WTC11 (cell line): ENCODE results near the gene ASB15. TPM values are rescaled to one million over a fixed set of nuclear protein-coding genes. Genes with fewer than 3 reads are reported as not detected.
"Not testable (repeated sequence)": the region's sequence is repeated elsewhere in the genome, so short reads cannot be mapped to it uniquely, and the experiment has no call there.

Source experiments
- ATAC-seq: fragments of 200-7000 bp; cut with Tn5 transposase; 2 replicates; pipeline ENCODE4 v1.10.0; 2021; ENCODE audit warnings: mild to moderate bottlenecking, moderate library complexity
- Bru-seq: library from RNA; stranded (reverse); fragments of 400-500 nt; gene quantifications from one replicate; lab custom pipeline; 2021; lab: Mats Ljungman, UMichigan
- CTCF ChIA-PET: fragments of 300-600 bp; sonication (Branson Sonifier 250); formaldehyde crosslinking; loops from one replicate; lab custom pipeline; 2021; ENCODE audit warnings: antibody characterized with exemption; lab: Charles Lee
- POLR2A ChIA-PET: fragments of 350-600 bp; sonication (Branson Sonifier 250); formaldehyde crosslinking; loops from one replicate; lab custom pipeline; 2021; ENCODE audit warnings: antibody characterized with exemption; lab: Charles Lee
- DNase-seq: peaks from one replicate; pipeline ENCODE4 v3.0.0; 2021; ENCODE audit warnings: low spot score
- H3K27ac Mint-ChIP-seq: 2 replicates; pipeline ENCODE4 v1.8.0; 2021; ENCODE audit warnings: mixed read lengths
- H3K27me3 Mint-ChIP-seq: 2 replicates; pipeline ENCODE4 v1.8.0; 2021; ENCODE audit warnings: low read depth, mild to moderate bottlenecking, moderate library complexity, mixed read lengths
- H3K36me3 Mint-ChIP-seq: 2 replicates; pipeline ENCODE4 v1.8.0; 2021; ENCODE audit warnings: mixed read lengths
- H3K4me1 Mint-ChIP-seq: 2 replicates; pipeline ENCODE4 v1.8.0; 2022; ENCODE audit warnings: mixed read lengths
- H3K4me3 Mint-ChIP-seq: 2 replicates; pipeline ENCODE4 v1.8.0; 2021; ENCODE audit warnings: mild to moderate bottlenecking, moderate library complexity, mixed read lengths
- H3K9me3 Mint-ChIP-seq: 2 replicates; pipeline ENCODE4 v1.8.0; 2021; ENCODE audit warnings: mixed read lengths
- ATF1 ChIP-seq: sonication (generic); formaldehyde crosslinking; IDR thresholded peaks from 2 replicates; pipeline ENCODE4 v1.8.1; 2023; ENCODE audit warnings: mild to moderate bottlenecking, moderate library complexity, missing genetic modification reagents
- CBFB ChIP-seq: sonication (generic); formaldehyde crosslinking; IDR thresholded peaks from 2 replicates; pipeline ENCODE4 v1.8.1; 2022; ENCODE audit warnings: mild to moderate bottlenecking, low read depth, missing genetic modification reagents
- ETV6 ChIP-seq: sonication (generic); formaldehyde crosslinking; IDR thresholded peaks from 2 replicates; pipeline ENCODE4 v1.8.1; 2022; ENCODE audit warnings: mild to moderate bottlenecking, missing genetic modification reagents
- FOXJ3 ChIP-seq: sonication (generic); formaldehyde crosslinking; IDR thresholded peaks from 2 replicates; pipeline ENCODE4 v1.9.0; 2021; ENCODE audit warnings: missing genetic modification reagents, mild to moderate bottlenecking, borderline replicate concordance
- MXD4 ChIP-seq: fragments of 250-450 bp; sonication (Bioruptor Pico); IDR thresholded peaks from 2 replicates; pipeline ENCODE4 v1.8.0; 2021; ENCODE audit warnings: mild to moderate bottlenecking, moderate library complexity, borderline replicate concordance
- NFYB ChIP-seq: sonication (generic); formaldehyde crosslinking; conservative IDR thresholded peaks from 2 replicates; pipeline ENCODE4 v1.8.0; 2022; ENCODE audit warnings: low read depth, missing genetic modification reagents
- RELA ChIP-seq: sonication (generic); formaldehyde crosslinking; IDR thresholded peaks from 2 replicates; pipeline ENCODE4 v1.8.1; 2022; ENCODE audit warnings: missing genetic modification reagents, mild to moderate bottlenecking, borderline replicate concordance
- long read RNA-seq, 3 experiments: library from RNA in 1 of 3; library from capped mRNA in 1 of 3; library from polyadenylated mRNA in 1 of 3; unstranded in 2 of 3; stranded (forward) in 1 of 3; transcript quantifications; one replicate each; pipeline ENCODE4 v2.0.0, GENCODE V29; 2021
- total RNA-seq: library from RNA; stranded (reverse); gene quantifications from 3 replicates; pipeline ENCODE4 v1.2.3, GENCODE V29; 2021
- TF ChIP-seq, protein P1 (sequence below): fragments of 250-450 bp; sonication (Bioruptor Pico); IDR thresholded peaks from 2 replicates; pipeline ENCODE4 v2.1.2; 2022; ENCODE audit warnings: mild to moderate bottlenecking, moderate library complexity
- TF ChIP-seq, protein P2 (sequence below): sonication (generic); formaldehyde crosslinking; IDR thresholded peaks from 2 replicates; pipeline ENCODE4 v1.8.0; 2023; ENCODE audit warnings: missing genetic modification reagents, mild to moderate bottlenecking, borderline replicate concordance
- TF ChIP-seq, protein P3 (sequence below): sonication (generic); formaldehyde crosslinking; IDR thresholded peaks from 2 replicates; pipeline ENCODE4 v1.8.1; 2022; ENCODE audit warnings: low read depth, missing genetic modification reagents, borderline replicate concordance
- TF ChIP-seq, protein P4 (sequence below): sonication (generic); formaldehyde crosslinking; IDR thresholded peaks from 2 replicates; pipeline ENCODE4 v1.8.1; 2023; ENCODE audit warnings: mild to moderate bottlenecking, missing genetic modification reagents, borderline replicate concordance
- TF ChIP-seq, protein P5 (sequence below): sonication (generic); formaldehyde crosslinking; IDR thresholded peaks from 2 replicates; pipeline ENCODE4 v1.8.1; 2023; ENCODE audit warnings: mild to moderate bottlenecking, missing genetic modification reagents

ASB15 gene
- not detected in 3 replicates for total RNA-seq
- not detected for Bru-seq, nascent RNA
- long read RNA-seq, experiment 1: 0 reads
- long read RNA-seq, experiment 2: 0 reads
- long read RNA-seq, experiment 3: 0 reads

DNA sequence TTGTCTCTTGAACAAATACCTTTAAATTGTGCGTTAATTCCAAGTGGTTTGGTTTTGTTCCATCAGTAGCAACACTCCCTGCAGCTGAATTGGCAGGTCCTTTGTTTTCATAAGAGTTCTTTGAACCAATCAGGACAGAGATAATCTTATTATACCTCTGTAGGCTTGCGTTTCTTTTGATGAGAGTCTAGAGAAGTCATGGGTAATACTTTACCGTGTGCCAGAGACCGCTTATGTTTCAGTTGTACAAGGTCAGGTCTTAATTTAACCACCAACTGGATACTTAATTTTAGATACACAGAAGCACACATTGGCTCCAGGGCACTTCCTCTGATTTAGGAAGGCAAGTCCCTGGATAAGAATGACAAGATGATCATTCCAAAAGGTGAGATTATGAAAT lies at the start of gene ASB15:
ASB15 (plus strand) TSS at position 292 of the 400 bp plus-strand sequence. CDS start 12,682 bp downstream, outside the sequence.
- no peaks in the 10 kb centered on the region for H3K4me1 Mint-ChIP-seq
- no peaks in the 10 kb centered on the region for H3K9me3 Mint-ChIP-seq
- ChIA-PET CTCF (no interaction called here), POLR2A (no interaction called here)
- DNase-seq (no peak), ATAC-seq (no peak)
- no peaks in the 10 kb centered on the region for H3K36me3 Mint-ChIP-seq
- H3K4me3 Mint-ChIP-seq: no peak within 1 kb of the TSS
- TF ChIP-seq NFYB (CRISPR knock-in tag) (no peak), FOXJ3 (CRISPR knock-in tag) (no peak), RELA (no peak), MXD4 (CRISPR knock-in tag) (no peak), CBFB (CRISPR knock-in tag) (no peak), ETV6 (CRISPR knock-in tag) (no peak), ATF1 (CRISPR knock-in tag) (no peak)
- TF ChIP-seq, protein P1, sequence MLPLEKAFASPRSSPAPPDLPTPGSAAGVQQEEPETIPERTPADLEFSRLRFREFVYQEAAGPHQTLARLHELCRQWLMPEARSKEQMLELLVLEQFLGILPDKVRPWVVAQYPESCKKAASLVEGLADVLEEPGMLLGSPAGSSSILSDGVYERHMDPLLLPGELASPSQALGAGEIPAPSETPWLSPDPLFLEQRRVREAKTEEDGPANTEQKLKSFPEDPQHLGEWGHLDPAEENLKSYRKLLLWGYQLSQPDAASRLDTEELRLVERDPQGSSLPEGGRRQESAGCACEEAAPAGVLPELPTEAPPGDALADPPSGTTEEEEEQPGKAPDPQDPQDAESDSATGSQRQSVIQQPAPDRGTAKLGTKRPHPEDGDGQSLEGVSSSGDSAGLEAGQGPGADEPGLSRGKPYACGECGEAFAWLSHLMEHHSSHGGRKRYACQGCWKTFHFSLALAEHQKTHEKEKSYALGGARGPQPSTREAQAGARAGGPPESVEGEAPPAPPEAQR (CRISPR knock-in tag): no peak
- TF ChIP-seq, protein P2, sequence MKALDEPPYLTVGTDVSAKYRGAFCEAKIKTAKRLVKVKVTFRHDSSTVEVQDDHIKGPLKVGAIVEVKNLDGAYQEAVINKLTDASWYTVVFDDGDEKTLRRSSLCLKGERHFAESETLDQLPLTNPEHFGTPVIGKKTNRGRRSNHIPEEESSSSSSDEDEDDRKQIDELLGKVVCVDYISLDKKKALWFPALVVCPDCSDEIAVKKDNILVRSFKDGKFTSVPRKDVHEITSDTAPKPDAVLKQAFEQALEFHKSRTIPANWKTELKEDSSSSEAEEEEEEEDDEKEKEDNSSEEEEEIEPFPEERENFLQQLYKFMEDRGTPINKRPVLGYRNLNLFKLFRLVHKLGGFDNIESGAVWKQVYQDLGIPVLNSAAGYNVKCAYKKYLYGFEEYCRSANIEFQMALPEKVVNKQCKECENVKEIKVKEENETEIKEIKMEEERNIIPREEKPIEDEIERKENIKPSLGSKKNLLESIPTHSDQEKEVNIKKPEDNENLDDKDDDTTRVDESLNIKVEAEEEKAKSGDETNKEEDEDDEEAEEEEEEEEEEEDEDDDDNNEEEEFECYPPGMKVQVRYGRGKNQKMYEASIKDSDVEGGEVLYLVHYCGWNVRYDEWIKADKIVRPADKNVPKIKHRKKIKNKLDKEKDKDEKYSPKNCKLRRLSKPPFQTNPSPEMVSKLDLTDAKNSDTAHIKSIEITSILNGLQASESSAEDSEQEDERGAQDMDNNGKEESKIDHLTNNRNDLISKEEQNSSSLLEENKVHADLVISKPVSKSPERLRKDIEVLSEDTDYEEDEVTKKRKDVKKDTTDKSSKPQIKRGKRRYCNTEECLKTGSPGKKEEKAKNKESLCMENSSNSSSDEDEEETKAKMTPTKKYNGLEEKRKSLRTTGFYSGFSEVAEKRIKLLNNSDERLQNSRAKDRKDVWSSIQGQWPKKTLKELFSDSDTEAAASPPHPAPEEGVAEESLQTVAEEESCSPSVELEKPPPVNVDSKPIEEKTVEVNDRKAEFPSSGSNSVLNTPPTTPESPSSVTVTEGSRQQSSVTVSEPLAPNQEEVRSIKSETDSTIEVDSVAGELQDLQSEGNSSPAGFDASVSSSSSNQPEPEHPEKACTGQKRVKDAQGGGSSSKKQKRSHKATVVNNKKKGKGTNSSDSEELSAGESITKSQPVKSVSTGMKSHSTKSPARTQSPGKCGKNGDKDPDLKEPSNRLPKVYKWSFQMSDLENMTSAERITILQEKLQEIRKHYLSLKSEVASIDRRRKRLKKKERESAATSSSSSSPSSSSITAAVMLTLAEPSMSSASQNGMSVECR (CRISPR knock-in tag): no peak
- TF ChIP-seq, protein P3, sequence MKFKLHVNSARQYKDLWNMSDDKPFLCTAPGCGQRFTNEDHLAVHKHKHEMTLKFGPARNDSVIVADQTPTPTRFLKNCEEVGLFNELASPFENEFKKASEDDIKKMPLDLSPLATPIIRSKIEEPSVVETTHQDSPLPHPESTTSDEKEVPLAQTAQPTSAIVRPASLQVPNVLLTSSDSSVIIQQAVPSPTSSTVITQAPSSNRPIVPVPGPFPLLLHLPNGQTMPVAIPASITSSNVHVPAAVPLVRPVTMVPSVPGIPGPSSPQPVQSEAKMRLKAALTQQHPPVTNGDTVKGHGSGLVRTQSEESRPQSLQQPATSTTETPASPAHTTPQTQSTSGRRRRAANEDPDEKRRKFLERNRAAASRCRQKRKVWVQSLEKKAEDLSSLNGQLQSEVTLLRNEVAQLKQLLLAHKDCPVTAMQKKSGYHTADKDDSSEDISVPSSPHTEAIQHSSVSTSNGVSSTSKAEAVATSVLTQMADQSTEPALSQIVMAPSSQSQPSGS (CRISPR knock-in tag): no peak
- TF ChIP-seq, protein P4, sequence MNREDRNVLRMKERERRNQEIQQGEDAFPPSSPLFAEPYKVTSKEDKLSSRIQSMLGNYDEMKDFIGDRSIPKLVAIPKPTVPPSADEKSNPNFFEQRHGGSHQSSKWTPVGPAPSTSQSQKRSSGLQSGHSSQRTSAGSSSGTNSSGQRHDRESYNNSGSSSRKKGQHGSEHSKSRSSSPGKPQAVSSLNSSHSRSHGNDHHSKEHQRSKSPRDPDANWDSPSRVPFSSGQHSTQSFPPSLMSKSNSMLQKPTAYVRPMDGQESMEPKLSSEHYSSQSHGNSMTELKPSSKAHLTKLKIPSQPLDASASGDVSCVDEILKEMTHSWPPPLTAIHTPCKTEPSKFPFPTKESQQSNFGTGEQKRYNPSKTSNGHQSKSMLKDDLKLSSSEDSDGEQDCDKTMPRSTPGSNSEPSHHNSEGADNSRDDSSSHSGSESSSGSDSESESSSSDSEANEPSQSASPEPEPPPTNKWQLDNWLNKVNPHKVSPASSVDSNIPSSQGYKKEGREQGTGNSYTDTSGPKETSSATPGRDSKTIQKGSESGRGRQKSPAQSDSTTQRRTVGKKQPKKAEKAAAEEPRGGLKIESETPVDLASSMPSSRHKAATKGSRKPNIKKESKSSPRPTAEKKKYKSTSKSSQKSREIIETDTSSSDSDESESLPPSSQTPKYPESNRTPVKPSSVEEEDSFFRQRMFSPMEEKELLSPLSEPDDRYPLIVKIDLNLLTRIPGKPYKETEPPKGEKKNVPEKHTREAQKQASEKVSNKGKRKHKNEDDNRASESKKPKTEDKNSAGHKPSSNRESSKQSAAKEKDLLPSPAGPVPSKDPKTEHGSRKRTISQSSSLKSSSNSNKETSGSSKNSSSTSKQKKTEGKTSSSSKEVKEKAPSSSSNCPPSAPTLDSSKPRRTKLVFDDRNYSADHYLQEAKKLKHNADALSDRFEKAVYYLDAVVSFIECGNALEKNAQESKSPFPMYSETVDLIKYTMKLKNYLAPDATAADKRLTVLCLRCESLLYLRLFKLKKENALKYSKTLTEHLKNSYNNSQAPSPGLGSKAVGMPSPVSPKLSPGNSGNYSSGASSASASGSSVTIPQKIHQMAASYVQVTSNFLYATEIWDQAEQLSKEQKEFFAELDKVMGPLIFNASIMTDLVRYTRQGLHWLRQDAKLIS (CRISPR knock-in tag): no peak
- TF ChIP-seq, protein P5, sequence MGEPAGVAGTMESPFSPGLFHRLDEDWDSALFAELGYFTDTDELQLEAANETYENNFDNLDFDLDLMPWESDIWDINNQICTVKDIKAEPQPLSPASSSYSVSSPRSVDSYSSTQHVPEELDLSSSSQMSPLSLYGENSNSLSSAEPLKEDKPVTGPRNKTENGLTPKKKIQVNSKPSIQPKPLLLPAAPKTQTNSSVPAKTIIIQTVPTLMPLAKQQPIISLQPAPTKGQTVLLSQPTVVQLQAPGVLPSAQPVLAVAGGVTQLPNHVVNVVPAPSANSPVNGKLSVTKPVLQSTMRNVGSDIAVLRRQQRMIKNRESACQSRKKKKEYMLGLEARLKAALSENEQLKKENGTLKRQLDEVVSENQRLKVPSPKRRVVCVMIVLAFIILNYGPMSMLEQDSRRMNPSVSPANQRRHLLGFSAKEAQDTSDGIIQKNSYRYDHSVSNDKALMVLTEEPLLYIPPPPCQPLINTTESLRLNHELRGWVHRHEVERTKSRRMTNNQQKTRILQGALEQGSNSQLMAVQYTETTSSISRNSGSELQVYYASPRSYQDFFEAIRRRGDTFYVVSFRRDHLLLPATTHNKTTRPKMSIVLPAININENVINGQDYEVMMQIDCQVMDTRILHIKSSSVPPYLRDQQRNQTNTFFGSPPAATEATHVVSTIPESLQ (CRISPR knock-in tag): no peak
- no peaks in the 10 kb centered on the region for H3K27me3 Mint-ChIP-seq
- no peak within 1 kb of the TSS for H3K27ac Mint-ChIP-seq

DNA sequence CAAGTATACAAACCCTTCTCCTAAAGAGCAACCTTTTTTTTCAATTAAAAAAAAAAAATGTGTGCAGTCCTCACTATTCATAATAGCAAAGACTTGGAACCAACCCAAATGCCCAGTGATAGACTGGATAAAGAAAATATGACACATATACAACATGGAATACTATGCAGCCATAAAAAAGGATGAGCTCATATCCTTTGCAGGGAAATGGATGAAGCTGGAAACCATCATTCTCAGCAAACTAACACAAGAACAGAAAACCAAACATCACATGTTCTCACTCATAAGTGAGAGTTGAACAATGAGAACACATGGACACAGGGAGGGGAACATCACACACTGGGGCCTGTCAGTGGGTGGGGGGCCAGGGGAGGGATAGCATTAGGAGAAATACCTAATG lies 49.5 kb upstream of the ASB15 start:
- H3K4me3 Mint-ChIP-seq, H3K4me1 Mint-ChIP-seq, DNase-seq, H3K27me3 Mint-ChIP-seq, H3K27ac Mint-ChIP-seq, POLR2A ChIA-PET, ATAC-seq, H3K9me3 Mint-ChIP-seq: not testable (repeated sequence)
- peaks cover 28% of the 10 kb centered on the region for H3K36me3 Mint-ChIP-seq
- CTCF ChIA-PET: interaction anchor here (1.5 kb wide), 1 partner anchor 72 kb away, joined by 3 read pairs; no protein-coding TSS in a partner anchor
